G401.6 (cell line): ENCODE results near the gene UCHL5.

Source experiments
- FAIRE-seq: peaks from 2 replicates; lab custom pipeline; 2012; peaks lifted over from hg19 to GRCh38; lab: Jason Lieb, UNC

Gene UCHL5

GRCh38 chr1:192966073-192966472 is 93.1 kb downstream of the UCHL5 start:
- FAIRE-seq, result no peak

GRCh38 chr1:192962901-192963300 is 96.3 kb downstream of the UCHL5 start:
- FAIRE-seq, result no peak
